HG03045 (cell line): Measurements from ENCODE around the gene RGMA.

Experiments
- ATAC-seq: cut with Tn5 transposase; IDR thresholded peaks from one replicate; pipeline ENCODE4 v1.9.1; 2021; ENCODE audit warnings: mild to moderate bottlenecking, moderate library complexity; ENCODE audit not compliant: unreplicated experiment

The RGMA gene

GRCh38 chr15:93020976-93021772 is 67.8 kb downstream of the RGMA start:
- ATAC-seq: peak; percentile 72

GRCh38 chr15:93019971-93020370 is 69.0 kb downstream of the RGMA start:
- ATAC-seq: no peak

- no peak for ATAC-seq
These were observed 69.9 kb downstream of the RGMA start for GRCh38 chr15:93019090-93019489.

GRCh38 chr15:93018574-93018973 is 70.4 kb downstream of the RGMA start:
- ATAC-seq: no peak

- no peak for ATAC-seq
These were observed 71.5 kb downstream of the RGMA start for GRCh38 chr15:93017526-93017925.

- no peak for ATAC-seq
These were observed 76.2 kb downstream of the RGMA start for GRCh38 chr15:93012786-93013185.

GRCh38 chr15:93007994-93008393 is 81.0 kb downstream of the RGMA start:
- ATAC-seq: no peak

GRCh38 chr15:93005133-93005532 is 83.9 kb downstream of the RGMA start:
- ATAC-seq: no peak

GRCh38 chr15:93001881-93002280 is 87.1 kb downstream of the RGMA start:
- no peak for ATAC-seq

GRCh38 chr15:93001156-93001555 is 87.9 kb downstream of the RGMA start:
- no peak for ATAC-seq

GRCh38 chr15:92997821-92998220 is 91.2 kb downstream of the RGMA start:
- no peak for ATAC-seq

GRCh38 chr15:92992720-92993119 is 96.3 kb downstream of the RGMA start:
- no peak for ATAC-seq

GRCh38 chr15:92990031-92990430 is 99.0 kb downstream of the RGMA start:
- no peak for ATAC-seq

- ATAC-seq: no peak
These were observed 99.5 kb downstream of the RGMA start for GRCh38 chr15:92989470-92989869.
